ENCODE measurements around the gene MAPK8IP3. TPM values are rescaled to one million over a fixed set of nuclear protein-coding genes. Genes with fewer than 3 reads are reported as not detected.

The MAPK8IP3 gene
- total RNA-seq, 1 donor from 2014 or later = 63.0 TPM

- DNase-seq (no peak), ATAC-seq (no peak)
- no peak overlapping the region for H3K27ac ChIP-seq
- no peak overlapping the region for H3K4me3 ChIP-seq
- H3K27me3 ChIP-seq (ENCODE audit: low read depth) = no peaks in the 10 kb centered on the region
- H3K36me3 ChIP-seq = peaks cover 81% of the 10 kb centered on the region
- H3K4me1 ChIP-seq = peaks cover 12% of the 10 kb centered on the region
- no peak for TF ChIP-seq CTCF (IDR thresholded peaks at IDR 0.05)
- no peaks in the 10 kb centered on the region for H3K9me3 ChIP-seq
- intact Hi-C loops (cut with DNase I) = no loop called here
Observed at GRCh38 chr16:1766701-1767100, 60.7 kb downstream of the MAPK8IP3 start.

- intact Hi-C loops (cut with DNase I) = no loop called here
- Histone ChIP-seq H3K36me3 (peaks cover 74% of the 10 kb centered on the region), H3K4me3 (no peak overlapping the region), H3K9me3 (no peaks in the 10 kb centered on the region), H3K27ac (no peak overlapping the region), H3K4me1 (peaks cover 19% of the 10 kb centered on the region), H3K27me3 (ENCODE audit: low read depth) (no peaks in the 10 kb centered on the region)
- DNase-seq = no peak
- no peak for ATAC-seq
- no peak for TF ChIP-seq CTCF (IDR thresholded peaks at IDR 0.05)
Observed at GRCh38 chr16:1767116-1767994, 61.4 kb downstream of the MAPK8IP3 start.

- TF ChIP-seq CTCF (IDR thresholded peaks at IDR 0.05) = no peak
- DNase-seq (no peak), ATAC-seq (no peak)
- Histone ChIP-seq H3K36me3 (peaks cover 66% of the 10 kb centered on the region), H3K9me3 (no peaks in the 10 kb centered on the region), H3K4me3 (no peak overlapping the region), H3K4me1 (peaks cover 20% of the 10 kb centered on the region), H3K27me3 (ENCODE audit: low read depth) (no peaks in the 10 kb centered on the region), H3K27ac (no peak overlapping the region)
- intact Hi-C loops (cut with DNase I) = no loop called here
Observed at GRCh38 chr16:1768061-1768766, 62.2 kb downstream of the MAPK8IP3 start.

- Histone ChIP-seq H3K27ac (no peak overlapping the region), H3K36me3 (peaks cover 62% of the 10 kb centered on the region), H3K4me3 (no peak overlapping the region), H3K4me1 (peaks cover 24% of the 10 kb centered on the region), H3K27me3 (ENCODE audit: low read depth) (no peaks in the 10 kb centered on the region), H3K9me3 (no peaks in the 10 kb centered on the region)
- TF ChIP-seq CTCF (IDR thresholded peaks at IDR 0.05) = no peak
- intact Hi-C loops (cut with DNase I) = no loop called here
- ATAC-seq = no peak
- no peak for DNase-seq
Observed at GRCh38 chr16:1768767-1769401, 62.9 kb downstream of the MAPK8IP3 start.

- Histone ChIP-seq H3K4me3 (peak overlapping the region; percentile 98), H3K4me1 (peaks cover 32% of the 10 kb centered on the region), H3K27me3 (ENCODE audit: low read depth) (no peaks in the 10 kb centered on the region), H3K9me3 (no peaks in the 10 kb centered on the region), H3K27ac (peak overlapping the region; percentile 94), H3K36me3 (peaks cover 54% of the 10 kb centered on the region)
- intact Hi-C loops (cut with DNase I) = no loop called here
- ATAC-seq (no peak), DNase-seq (no peak)
- TF ChIP-seq CTCF (IDR thresholded peaks at IDR 0.05) = no peak
Observed at GRCh38 chr16:1769402-1770300, 63.7 kb downstream of the MAPK8IP3 start.

Data from lower lobe of right lung (tissue), 2 donors.